ENCODE data around the gene YIPF7.

DNA sequence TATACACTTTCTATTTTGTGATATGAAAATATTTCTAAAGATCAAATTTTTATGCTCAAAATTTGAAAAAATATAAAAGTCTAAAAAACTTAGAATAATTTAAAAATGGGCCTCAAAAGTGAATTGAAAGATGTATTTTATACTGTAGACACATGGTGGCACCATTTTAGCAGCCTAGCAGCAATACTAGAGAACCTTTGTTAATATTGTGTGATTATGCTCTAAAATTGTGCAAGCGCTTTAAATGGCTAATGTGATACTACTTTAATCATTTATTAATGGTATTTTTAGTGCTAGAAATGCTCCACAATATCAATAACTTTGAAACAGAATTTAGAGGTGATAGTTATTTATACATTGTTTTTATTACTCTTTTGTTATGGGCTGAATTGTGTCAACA is 23.0 kb upstream of the YIPF7 start:
- TF ChIP-seq, protein P1, sequence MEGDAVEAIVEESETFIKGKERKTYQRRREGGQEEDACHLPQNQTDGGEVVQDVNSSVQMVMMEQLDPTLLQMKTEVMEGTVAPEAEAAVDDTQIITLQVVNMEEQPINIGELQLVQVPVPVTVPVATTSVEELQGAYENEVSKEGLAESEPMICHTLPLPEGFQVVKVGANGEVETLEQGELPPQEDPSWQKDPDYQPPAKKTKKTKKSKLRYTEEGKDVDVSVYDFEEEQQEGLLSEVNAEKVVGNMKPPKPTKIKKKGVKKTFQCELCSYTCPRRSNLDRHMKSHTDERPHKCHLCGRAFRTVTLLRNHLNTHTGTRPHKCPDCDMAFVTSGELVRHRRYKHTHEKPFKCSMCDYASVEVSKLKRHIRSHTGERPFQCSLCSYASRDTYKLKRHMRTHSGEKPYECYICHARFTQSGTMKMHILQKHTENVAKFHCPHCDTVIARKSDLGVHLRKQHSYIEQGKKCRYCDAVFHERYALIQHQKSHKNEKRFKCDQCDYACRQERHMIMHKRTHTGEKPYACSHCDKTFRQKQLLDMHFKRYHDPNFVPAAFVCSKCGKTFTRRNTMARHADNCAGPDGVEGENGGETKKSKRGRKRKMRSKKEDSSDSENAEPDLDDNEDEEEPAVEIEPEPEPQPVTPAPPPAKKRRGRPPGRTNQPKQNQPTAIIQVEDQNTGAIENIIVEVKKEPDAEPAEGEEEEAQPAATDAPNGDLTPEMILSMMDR (IDR thresholded peaks at IDR 0.05): no peak
- TF ChIP-seq POLR2A (IDR thresholded peaks at IDR 0.05): no peak

All from lower leg skin (tissue), 3 donors.